H9 (cell line): ENCODE measurements around the gene PARP12. TPM values are rescaled to one million over a fixed set of nuclear protein-coding genes. Genes with fewer than 3 reads are reported as not detected.

ENCODE experiments used
- DNase-seq: peaks from one replicate; pipeline ENCODE4 v3.0.0-alpha.2; 2017
- H2AFZ ChIP-seq: one replicate; pipeline ENCODE4 v1.6.1; 2013; ENCODE audit warnings: mild to moderate bottlenecking, low read length, control low read depth, moderate library complexity
- H2AK5ac ChIP-seq: 2 replicates; pipeline ENCODE4 v1.6.1; 2013; ENCODE audit warnings: low read length, control low read depth, mixed read lengths; ENCODE audit not compliant: insufficient read length
- H2BK120ac ChIP-seq: one replicate; pipeline ENCODE4 v1.6.1; 2013; ENCODE audit warnings: low read depth, mild to moderate bottlenecking, low read length, control low read depth, inconsistent platforms; ENCODE audit not compliant: poor library complexity, severe bottlenecking
- H2BK12ac ChIP-seq: 2 replicates; pipeline ENCODE4 v1.6.1; 2013; ENCODE audit warnings: low read length, control low read depth, mixed read lengths, low read depth; ENCODE audit not compliant: insufficient read length
- H2BK15ac ChIP-seq: 2 replicates; pipeline ENCODE4 v1.6.1; 2013; ENCODE audit warnings: low read depth, low read length, control low read depth
- H2BK20ac ChIP-seq: one replicate; pipeline ENCODE4 v1.6.1; 2013; ENCODE audit warnings: low read depth, mild to moderate bottlenecking, low read length, control low read depth, inconsistent platforms; ENCODE audit not compliant: poor library complexity, severe bottlenecking
- H2BK5ac ChIP-seq: 2 replicates; pipeline ENCODE4 v1.6.1; 2013; ENCODE audit warnings: low read length, control low read depth, mixed read lengths; ENCODE audit not compliant: insufficient read length
- H3K14ac ChIP-seq: 2 replicates; pipeline ENCODE4 v1.6.1; 2013; ENCODE audit warnings: low read length, control low read depth; ENCODE audit not compliant: insufficient read depth
- H3K18ac ChIP-seq: 2 replicates; pipeline ENCODE4 v1.6.1; 2013; ENCODE audit warnings: low read depth, mild to moderate bottlenecking, mixed read lengths, low read length, control low read depth; ENCODE audit not compliant: insufficient read length
- H3K23ac ChIP-seq: 2 replicates; pipeline ENCODE4 v1.6.1; 2013; ENCODE audit warnings: low read length, control low read depth, mixed read lengths, low read depth; ENCODE audit not compliant: insufficient read length
- H3K23me2 ChIP-seq: 2 replicates; pipeline ENCODE4 v1.6.1; 2013; ENCODE audit warnings: low read depth, mild to moderate bottlenecking, mixed read lengths, low read length, control low read depth; ENCODE audit not compliant: insufficient read length, poor library complexity, severe bottlenecking
- H3K27ac ChIP-seq: 2 replicates; pipeline ENCODE4 v1.5.1; 2013; ENCODE audit warnings: low read length, control low read depth, mixed read lengths, low read depth; ENCODE audit not compliant: insufficient read length
- H3K27me3 ChIP-seq: 2 replicates; pipeline ENCODE4 v1.6.1; 2013; ENCODE audit warnings: low read length, control low read depth, inconsistent platforms; ENCODE audit not compliant: insufficient read depth
- H3K4ac ChIP-seq: 2 replicates; pipeline ENCODE4 v1.6.1; 2013; ENCODE audit warnings: low read depth, mild to moderate bottlenecking, control low read depth, inconsistent platforms, low read length, moderate library complexity
- H3K4me1 ChIP-seq: 2 replicates; pipeline ENCODE4 v1.6.1; 2013; ENCODE audit warnings: low read length, control low read depth, inconsistent platforms; ENCODE audit not compliant: insufficient read depth
- H3K4me2 ChIP-seq: 2 replicates; pipeline ENCODE4 v1.6.1; 2013; ENCODE audit warnings: low read length, control low read depth, mixed read lengths; ENCODE audit not compliant: insufficient read length, insufficient read depth
- H3K56ac ChIP-seq: 2 replicates; pipeline ENCODE4 v1.6.1; 2013; ENCODE audit warnings: low read depth, mild to moderate bottlenecking, mixed read lengths, low read length, control low read depth; ENCODE audit not compliant: insufficient read length
- H3K79me1 ChIP-seq: 2 replicates; pipeline ENCODE4 v1.6.1; 2013; ENCODE audit warnings: low read depth, mild to moderate bottlenecking, moderate library complexity, low read length, control low read depth, inconsistent platforms; ENCODE audit not compliant: insufficient read depth, poor library complexity, severe bottlenecking
- H3K79me2 ChIP-seq: 2 replicates; pipeline ENCODE4 v1.6.1; 2013; ENCODE audit warnings: low read length, control low read depth, inconsistent platforms; ENCODE audit not compliant: insufficient read depth
- H3K9ac ChIP-seq: 2 replicates; pipeline ENCODE4 v1.6.1; 2013; ENCODE audit warnings: low read length, control low read depth, mixed read lengths; ENCODE audit not compliant: insufficient read length; ENCODE audit errors: extremely low read depth
- H3K9me3 ChIP-seq: one replicate; pipeline ENCODE4 v1.6.1; 2013; ENCODE audit warnings: low read depth, low read length, inconsistent platforms; ENCODE audit not compliant: control insufficient read depth
- H3T11ph ChIP-seq: one replicate; pipeline ENCODE4 v1.6.1; 2013; ENCODE audit warnings: mild to moderate bottlenecking, low read length, control low read depth, inconsistent platforms
- H4K20me1 ChIP-seq: one replicate; pipeline ENCODE4 v1.6.1; 2013; ENCODE audit not compliant: control insufficient read depth, insufficient read length, insufficient read depth
- H4K5ac ChIP-seq: 2 replicates; pipeline ENCODE4 v1.6.1; 2013; ENCODE audit warnings: low read depth, mild to moderate bottlenecking, mixed read lengths, low read length, control low read depth; ENCODE audit not compliant: insufficient read length
- H4K8ac ChIP-seq: replicated peaks from 2 replicates; pipeline ENCODE4 v1.6.1; 2013; ENCODE audit warnings: low read length, control low read depth, mixed read lengths, low read depth; ENCODE audit not compliant: insufficient read length
- H4K91ac ChIP-seq: 2 replicates; pipeline ENCODE4 v1.6.1; 2013; ENCODE audit warnings: low read depth, mild to moderate bottlenecking, moderate library complexity, mixed read lengths, low read length, control low read depth; ENCODE audit not compliant: insufficient read length
- H3K27ac Mint-ChIP-seq, 3 experiments: 2 replicates in 2 of 3; 3 replicates in 1 of 3; pipeline ENCODE4 v1.8.0; 2020 to 2021; ENCODE audit warnings: mixed read lengths in 3 of 3, mild to moderate bottlenecking in 1 of 3, moderate library complexity in 1 of 3
- H3K27me3 Mint-ChIP-seq: 2 replicates; pipeline ENCODE4 v1.8.0; 2021; ENCODE audit warnings: low read depth, mild to moderate bottlenecking, moderate library complexity, mixed read lengths
- H3K36me3 Mint-ChIP-seq, 3 experiments: 2 replicates in 2 of 3; 3 replicates in 1 of 3; pipeline ENCODE4 v1.8.0; 2020 to 2021; ENCODE audit warnings: low read depth in 3 of 3, mixed read lengths in 3 of 3; ENCODE audit not compliant: insufficient read depth in 1 of 3
- H3K4me1 Mint-ChIP-seq, 2 experiments: 2 replicates each; pipeline ENCODE4 v1.8.0; 2020; ENCODE audit warnings: mixed read lengths in 2 of 2
- H3K4me3 Mint-ChIP-seq, 2 experiments: 2 replicates in 1 of 2; 3 replicates in 1 of 2; pipeline ENCODE4 v1.8.0; 2020 to 2021; ENCODE audit warnings: mild to moderate bottlenecking in 2 of 2, mixed read lengths in 2 of 2, moderate library complexity in 1 of 2
- H3K9me3 Mint-ChIP-seq, 2 experiments: 2 replicates in 1 of 2; 3 replicates in 1 of 2; pipeline ENCODE4 v1.8.0; 2020; ENCODE audit warnings: mild to moderate bottlenecking in 2 of 2, mixed read lengths in 2 of 2, moderate library complexity in 1 of 2
- WGBS: extraction: QIAGEN DNeasy Blood & Tissue Kit; methylation state at CpG from one replicate; pipeline ENCODE4 v1.1.7; 2013; ENCODE audit warnings: missing lambda C conversion rate, low lambda C conversion rate, mixed read lengths; ENCODE audit not compliant: insufficient read length; ENCODE audit errors: extremely low coverage; 5-methylcytosine and 5-hydroxymethylcytosine counted together
- total RNA-seq: library from RNA; stranded (reverse); gene quantifications from 2 replicates; pipeline ENCODE4 v1.2.1, GENCODE V29; 2021
- TF ChIP-seq, protein P1 (sequence below): fragments of 200-600 bp; sonication (generic); conservative IDR thresholded peaks from 3 replicates; pipeline ENCODE4 v1.8.0; 2021; ENCODE audit warnings: antibody characterized with exemption, mild to moderate bottlenecking

Gene PARP12
- total RNA-seq, 1 experiment from 2014 or later = 11.8 TPM

DNA sequence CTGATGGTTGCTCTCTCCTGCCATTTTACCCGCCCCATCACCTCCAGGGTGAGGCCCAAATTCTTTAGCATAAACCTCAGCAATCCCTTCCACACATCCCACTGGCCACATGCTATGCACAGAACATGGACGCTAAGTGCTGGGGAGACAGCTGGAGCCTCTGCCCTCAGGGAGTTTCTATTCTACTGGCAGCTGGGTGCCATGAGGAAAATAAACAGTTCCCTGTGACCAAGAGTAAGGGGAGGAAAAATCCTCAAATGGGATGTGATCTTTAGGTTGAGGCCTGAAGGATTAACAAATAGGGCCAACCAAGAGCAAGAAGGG, 1.2 kb downstream of the PARP12 start:
- no CpG with 5 or more reads among the region's 2 CpGs for WGBS
- no peak overlapping the region for H3K27ac ChIP-seq

More for the DNA sequence above, 1.2 kb downstream of the PARP12 start:
- H2BK12ac ChIP-seq = no peak overlapping the region
- Mint-ChIP-seq H3K36me3 (peaks cover 3 to 7% (median 3%) of the 10 kb centered on the region in 3 experiments; a peak in 6 of 7 replicates), H3K4me1 (peaks cover 8 to 12% of the 10 kb centered on the region in 2 experiments; a peak in 3 of 4 replicates), H3K27ac (no peak overlapping the region), H3K27me3 (peaks cover 38% of the 10 kb centered on the region), H3K4me3 (peak overlapping the region; percentile 58 to 78; a peak in 3 of 5 replicates), H3K9me3 (peaks cover 7% of the 10 kb centered on the region in 2 experiments)
- no peak overlapping the region for H3K4ac ChIP-seq
- H4K20me1 ChIP-seq = no peaks in the 10 kb centered on the region
- DNase-seq = no peak
- peaks cover 5% of the 10 kb centered on the region for H3K23me2 ChIP-seq
- H3K56ac ChIP-seq = no peak overlapping the region
- TF ChIP-seq, protein P1, sequence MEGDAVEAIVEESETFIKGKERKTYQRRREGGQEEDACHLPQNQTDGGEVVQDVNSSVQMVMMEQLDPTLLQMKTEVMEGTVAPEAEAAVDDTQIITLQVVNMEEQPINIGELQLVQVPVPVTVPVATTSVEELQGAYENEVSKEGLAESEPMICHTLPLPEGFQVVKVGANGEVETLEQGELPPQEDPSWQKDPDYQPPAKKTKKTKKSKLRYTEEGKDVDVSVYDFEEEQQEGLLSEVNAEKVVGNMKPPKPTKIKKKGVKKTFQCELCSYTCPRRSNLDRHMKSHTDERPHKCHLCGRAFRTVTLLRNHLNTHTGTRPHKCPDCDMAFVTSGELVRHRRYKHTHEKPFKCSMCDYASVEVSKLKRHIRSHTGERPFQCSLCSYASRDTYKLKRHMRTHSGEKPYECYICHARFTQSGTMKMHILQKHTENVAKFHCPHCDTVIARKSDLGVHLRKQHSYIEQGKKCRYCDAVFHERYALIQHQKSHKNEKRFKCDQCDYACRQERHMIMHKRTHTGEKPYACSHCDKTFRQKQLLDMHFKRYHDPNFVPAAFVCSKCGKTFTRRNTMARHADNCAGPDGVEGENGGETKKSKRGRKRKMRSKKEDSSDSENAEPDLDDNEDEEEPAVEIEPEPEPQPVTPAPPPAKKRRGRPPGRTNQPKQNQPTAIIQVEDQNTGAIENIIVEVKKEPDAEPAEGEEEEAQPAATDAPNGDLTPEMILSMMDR = no peak
- no peak overlapping the region for H2BK120ac ChIP-seq
- H2BK20ac ChIP-seq = no peak overlapping the region
- H3K79me2 ChIP-seq = no peaks in the 10 kb centered on the region; the same call in 1 of the 2 replicates
- peaks cover 5% of the 10 kb centered on the region; the same call in 1 of the 2 replicates for H3K27me3 ChIP-seq
- H2BK5ac ChIP-seq = no peak overlapping the region
- H3K18ac ChIP-seq = no peak overlapping the region
- no peak overlapping the region for H3K9ac ChIP-seq
- no peak overlapping the region for H3K4me2 ChIP-seq
- H2AK5ac ChIP-seq = no peak overlapping the region
- H3K23ac ChIP-seq = no peak overlapping the region
- no peaks in the 10 kb centered on the region for H3K79me1 ChIP-seq
- H4K5ac ChIP-seq = no peak overlapping the region
- H4K8ac ChIP-seq = no peak overlapping the region
- H2AFZ ChIP-seq = no peak overlapping the region
- no peak overlapping the region for H4K91ac ChIP-seq
- H3K14ac ChIP-seq = no peak overlapping the region
- H3K9me3 ChIP-seq = no peaks in the 10 kb centered on the region
- H3T11ph ChIP-seq = no peak overlapping the region
- no peaks in the 10 kb centered on the region for H3K4me1 ChIP-seq
- H2BK15ac ChIP-seq = no peak overlapping the region
